NT2/D1 (cell line): ENCODE data around the gene PDE4B.

ENCODE experiments used
- SUZ12 ChIP-seq: IDR thresholded peaks from 2 replicates; pipeline ENCODE4 v1.6.1; 2011; ENCODE audit not compliant: insufficient read length, insufficient read depth; ENCODE audit errors: extremely low read depth
- YY1 ChIP-seq: IDR thresholded peaks from 2 replicates; pipeline ENCODE4 v1.6.1; 2011; ENCODE audit not compliant: insufficient read length, insufficient read depth
- ZNF274 ChIP-seq: IDR thresholded peaks from 2 replicates; pipeline ENCODE4 v1.6.1; 2011; ENCODE audit warnings: mild to moderate bottlenecking, low read depth, low read length

GRCh38 chr1:66313429-66313828 is 520.7 kb downstream of the PDE4B start:
- TF ChIP-seq ZNF274 (no peak), YY1 (no peak), SUZ12 (no peak)
